HG03442 (cell line): ENCODE measurements around the gene COLEC12.
"Not testable (repeated sequence)": the region's sequence is repeated elsewhere in the genome, so short reads cannot be mapped to it uniquely, and the experiment has no call there.

Experiments
- ATAC-seq: cut with Tn5 transposase; IDR thresholded peaks from one replicate; pipeline ENCODE4 v1.9.1; 2021; ENCODE audit warnings: mild to moderate bottlenecking, moderate library complexity; ENCODE audit not compliant: unreplicated experiment

COLEC12 gene

GRCh38 chr18:332007-332406, 168.5 kb downstream of the COLEC12 start:
- no peak for ATAC-seq

DNA sequence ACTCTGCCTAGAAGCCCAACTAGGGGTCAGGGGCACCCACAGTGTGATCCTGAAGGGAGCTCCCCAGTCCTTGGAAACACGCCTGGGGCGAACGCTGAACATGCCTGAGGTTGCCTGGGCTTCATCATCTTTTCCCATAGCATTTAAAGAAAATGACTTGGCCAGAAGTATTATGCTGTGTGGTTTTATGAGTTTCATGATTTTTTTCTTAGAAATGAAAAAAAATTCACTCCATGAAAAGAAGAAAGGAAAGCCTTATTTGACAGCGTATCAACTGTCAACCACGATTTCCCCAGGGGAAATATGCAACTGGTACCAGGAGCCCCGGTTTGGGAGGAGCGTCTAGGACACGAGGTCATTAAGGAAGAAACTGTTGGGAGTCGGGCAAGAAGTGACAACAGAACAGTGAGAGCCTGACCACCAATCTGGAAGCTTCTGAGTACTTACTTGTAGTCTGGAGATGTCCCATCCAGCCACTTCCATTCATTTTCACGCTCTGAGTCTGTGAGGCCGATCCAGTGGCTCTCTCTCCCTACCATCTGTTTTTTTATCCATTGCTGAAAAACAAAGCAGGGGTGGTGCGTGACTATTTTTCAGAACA, 169.2 kb downstream of the COLEC12 start:
- ATAC-seq, result no peak

DNA sequence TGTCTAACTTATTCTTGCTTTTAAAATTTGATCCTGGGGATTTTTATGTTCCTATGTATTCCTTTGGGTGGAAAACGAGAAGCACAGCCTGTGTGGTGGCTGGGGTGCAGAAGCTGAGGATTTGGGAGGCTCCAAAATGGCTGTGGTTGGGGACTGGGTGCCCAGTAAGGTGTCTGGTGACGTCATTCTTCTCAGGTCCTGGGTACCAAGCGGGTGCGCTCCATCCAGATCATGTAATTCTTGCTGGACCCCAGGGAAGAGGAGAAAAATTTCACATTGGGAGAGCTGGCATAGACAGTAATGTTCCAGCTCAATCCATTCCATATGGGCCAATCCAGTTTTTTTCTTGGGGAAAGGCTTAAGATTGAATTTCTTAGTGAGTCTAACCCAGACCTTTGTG, 171.6 kb downstream of the COLEC12 start:
- ATAC-seq, result no peak

- ATAC-seq, result no peak
Measured at GRCh38 chr18:326846-327245, 173.7 kb downstream of the COLEC12 start.

- no peak for ATAC-seq
Measured at GRCh38 chr18:323253-323622, 177.3 kb downstream of the COLEC12 start.

GRCh38 chr18:321865-322467, 178.5 kb downstream of the COLEC12 start:
- peak; percentile 18 for ATAC-seq

DNA sequence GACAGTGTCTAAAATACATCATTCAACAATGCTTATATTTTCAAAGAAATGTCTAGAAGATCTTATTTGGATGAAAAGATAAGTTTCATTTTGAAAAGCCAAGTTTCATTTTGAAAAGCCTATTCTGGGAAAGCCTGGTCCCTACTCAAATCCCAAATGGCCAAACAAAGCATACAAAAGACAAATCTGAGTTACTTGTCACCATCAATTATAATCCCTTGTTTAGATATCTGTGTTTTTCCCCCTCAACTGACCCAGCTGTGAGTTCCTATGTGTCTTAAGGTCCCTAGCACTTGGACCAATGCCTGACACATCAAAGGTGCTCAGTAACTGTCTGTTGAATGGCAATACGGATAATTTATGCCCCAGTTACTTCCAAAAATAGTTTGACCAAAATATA, 180.3 kb downstream of the COLEC12 start:
- no peak for ATAC-seq

- no peak for ATAC-seq
Measured at GRCh38 chr18:319720-320119, 180.8 kb downstream of the COLEC12 start.

DNA sequence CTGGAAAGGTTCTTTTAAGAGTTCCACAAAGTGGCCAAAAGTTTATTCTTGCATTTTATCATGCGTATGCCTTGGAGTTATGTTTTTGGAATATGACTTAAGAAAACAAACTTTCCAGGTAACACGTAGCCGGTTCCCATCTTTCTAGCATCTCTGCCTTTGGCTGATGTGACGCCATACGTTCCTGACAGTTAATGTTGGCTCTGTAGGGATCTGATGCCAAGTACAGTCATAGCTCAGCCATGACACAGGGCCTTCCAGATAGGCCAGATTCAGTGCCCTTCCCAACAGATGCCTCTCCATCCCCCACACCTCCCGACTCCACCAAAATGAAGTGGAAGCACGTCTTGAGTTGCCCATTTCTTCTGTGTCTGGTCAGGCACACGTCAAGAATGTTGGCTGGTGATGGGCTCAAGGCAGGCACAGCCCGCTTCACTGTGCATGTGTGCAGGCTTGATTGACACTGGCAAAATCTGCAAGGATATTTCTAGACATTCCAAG, 181.7 kb downstream of the COLEC12 start:
- ATAC-seq, result no peak

GRCh38 chr18:317618-318017, 182.9 kb downstream of the COLEC12 start:
- ATAC-seq, result no peak

- ATAC-seq, result no peak
Measured at GRCh38 chr18:316393-316792, 184.1 kb downstream of the COLEC12 start.

- no peak for ATAC-seq
Measured at GRCh38 chr18:313931-314330, 186.6 kb downstream of the COLEC12 start.

- no peak for ATAC-seq
Measured at GRCh38 chr18:312415-312814, 188.1 kb downstream of the COLEC12 start.

DNA sequence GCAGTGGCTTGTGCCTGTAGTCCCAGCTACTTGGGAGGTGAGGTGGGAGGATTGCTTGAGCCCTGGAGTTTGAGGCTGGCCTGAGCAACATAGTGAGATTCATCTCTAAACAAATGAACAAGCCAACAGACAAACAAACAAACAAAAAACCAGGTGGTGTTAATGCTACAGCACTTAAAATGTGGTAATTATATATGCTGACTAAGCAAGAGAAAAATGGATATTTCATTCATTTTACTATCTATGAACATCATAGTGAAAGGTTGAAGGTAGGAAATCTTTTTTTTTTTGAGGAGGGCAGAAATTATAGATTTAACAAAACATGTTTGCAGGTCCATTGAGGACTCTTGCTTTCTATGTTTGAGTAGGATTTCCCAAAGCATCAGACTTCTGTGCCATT, 190.5 kb downstream of the COLEC12 start:
- ATAC-seq, result no peak

- not testable (repeated sequence) for ATAC-seq
Measured at GRCh38 chr18:308086-308485, 192.4 kb downstream of the COLEC12 start.

DNA sequence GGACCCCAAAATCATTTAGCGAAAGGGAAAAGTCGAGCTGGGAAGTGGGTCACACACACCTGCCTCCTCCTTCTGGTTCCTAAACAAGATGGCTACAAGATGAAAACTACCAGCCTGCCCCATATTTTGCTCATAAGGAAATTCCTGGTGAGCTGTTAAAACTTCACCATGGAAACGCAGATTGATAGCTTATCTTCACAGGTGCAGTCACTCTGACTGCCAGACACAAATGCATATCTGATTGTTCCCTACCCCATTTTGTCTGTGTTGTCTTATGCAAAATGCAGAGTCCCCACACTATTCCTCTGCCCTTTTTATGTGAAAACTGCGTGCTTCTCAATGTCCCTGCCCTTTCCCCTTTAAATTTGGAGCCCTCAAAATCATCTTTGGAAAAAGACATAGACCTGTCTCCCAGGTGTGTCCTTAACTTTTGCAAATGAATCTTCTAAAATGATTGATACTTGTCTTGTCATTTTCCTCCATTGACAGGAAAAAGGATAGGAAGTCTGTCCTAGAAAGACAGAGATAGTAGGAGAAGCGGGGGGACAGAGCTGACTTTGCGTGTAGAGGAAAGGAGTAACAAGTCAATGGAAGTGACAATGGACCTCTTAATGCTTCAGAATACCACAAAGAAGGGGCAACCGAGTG, 193.8 kb downstream of the COLEC12 start:
- ATAC-seq, result no peak

DNA sequence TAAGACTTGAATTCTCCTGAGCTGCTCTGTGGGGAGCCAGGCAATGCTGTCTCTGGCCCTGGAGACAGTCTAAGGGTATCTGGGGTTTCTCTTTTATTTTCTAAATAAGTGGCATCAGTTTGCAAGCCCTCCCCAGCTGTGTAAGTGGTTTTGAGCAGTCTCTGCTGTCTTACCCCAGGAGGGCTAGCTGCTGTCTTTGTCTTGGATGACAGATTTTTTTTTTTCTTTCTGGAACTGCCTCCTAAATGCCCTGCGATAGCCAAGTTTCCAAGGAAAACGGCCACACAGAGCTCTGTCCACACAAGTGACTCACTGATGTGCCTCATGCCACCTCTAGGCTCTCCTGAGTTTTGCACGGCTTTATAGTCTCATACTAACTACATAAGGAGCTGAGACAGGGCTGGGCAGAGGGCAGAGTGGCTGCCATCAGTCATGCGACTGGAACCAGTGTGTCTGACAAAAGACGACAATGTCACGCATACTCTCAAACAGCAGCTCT, 195.4 kb downstream of the COLEC12 start:
- no peak for ATAC-seq

- ATAC-seq, result no peak
Measured at GRCh38 chr18:303607-304006, 196.9 kb downstream of the COLEC12 start.

DNA sequence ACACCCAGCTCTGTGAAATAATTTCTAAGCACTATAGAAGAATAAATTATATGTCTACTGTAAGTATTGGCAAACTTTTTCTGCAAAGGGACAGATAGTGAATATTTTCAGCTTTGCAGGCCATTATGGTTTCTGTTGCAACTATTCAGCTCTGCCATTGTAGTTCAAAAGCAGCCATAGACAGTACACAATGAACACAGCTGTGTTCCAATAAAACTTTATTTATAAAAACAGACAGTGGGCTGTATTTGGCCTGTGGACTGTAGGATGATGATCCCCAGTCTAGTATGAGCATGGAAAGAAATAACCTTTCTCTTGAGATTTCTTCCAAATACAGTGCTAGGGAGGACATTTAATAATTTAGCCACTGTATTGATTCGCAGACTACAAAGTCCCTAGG, 197.5 kb downstream of the COLEC12 start:
- no peak for ATAC-seq

- ATAC-seq, result no peak
Measured at GRCh38 chr18:302097-302496, 198.4 kb downstream of the COLEC12 start.

DNA sequence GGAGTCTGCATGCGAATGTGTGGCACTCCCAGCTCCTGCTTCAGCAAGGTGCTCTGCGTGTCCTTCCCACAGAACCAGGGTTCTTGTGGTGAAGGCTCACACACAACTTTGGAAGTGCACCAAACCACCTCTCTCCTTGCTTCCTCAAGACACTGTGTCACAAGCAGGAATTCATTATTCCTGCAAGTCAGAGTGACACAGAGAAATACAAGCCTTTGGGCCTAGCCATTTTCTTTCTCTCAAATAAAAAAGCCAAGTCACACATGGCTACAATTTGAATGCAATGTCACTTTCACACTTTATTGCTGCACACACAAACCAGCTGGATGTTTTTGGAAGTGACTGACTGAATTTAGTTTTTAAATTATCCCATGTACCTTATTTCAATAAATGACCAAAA, 202.6 kb downstream of the COLEC12 start:
- ATAC-seq, result no peak
